HepG2 (cell line): ENCODE data around the gene TSC22D2. TPM values are rescaled to one million over a fixed set of nuclear protein-coding genes. Genes with fewer than 3 reads are reported as not detected.
A peak's percentile ranks its signal among the peaks of the same experiment; 100 is the strongest.

Experiments
- DPF2 ChIP-seq: sonication (generic); formaldehyde crosslinking; IDR thresholded peaks from 2 replicates; pipeline ENCODE4 v1.4.0; 2020; ENCODE audit warnings: mild to moderate bottlenecking, low read depth, missing genetic modification reagents, borderline replicate concordance
- ETV5 ChIP-seq: IDR thresholded peaks from 2 replicates; pipeline ENCODE4 v1.6.1; 2018; ENCODE audit warnings: missing biosample characterization, missing genetic modification reagents, inconsistent platforms, borderline replicate concordance
- FOXM1 ChIP-seq: sonication (generic); formaldehyde crosslinking; IDR thresholded peaks from 2 replicates; pipeline ENCODE4 v1.5.0; 2020; ENCODE audit warnings: missing genetic modification reagents
- HNF1B ChIP-seq: sonication (generic); formaldehyde crosslinking; IDR thresholded peaks from 2 replicates; pipeline ENCODE4 v1.5.1; 2020; ENCODE audit warnings: mild to moderate bottlenecking, moderate library complexity, missing genetic modification reagents
- KDM2A ChIP-seq: sonication (generic); formaldehyde crosslinking; IDR thresholded peaks from 2 replicates; pipeline ENCODE4 v1.4.0; 2020; ENCODE audit warnings: low read depth, missing genetic modification reagents, borderline replicate concordance
- MAF1 ChIP-seq: sonication (generic); formaldehyde crosslinking; IDR thresholded peaks from 2 replicates; pipeline ENCODE4 v1.5.0; 2020; ENCODE audit warnings: missing genetic modification reagents, borderline replicate concordance
- MYPOP ChIP-seq: sonication (generic); formaldehyde crosslinking; IDR thresholded peaks from 2 replicates; pipeline ENCODE4 v1.8.1; 2023; ENCODE audit warnings: mild to moderate bottlenecking, moderate library complexity, missing genetic modification reagents
- NFYC ChIP-seq: IDR thresholded peaks from 2 replicates; pipeline ENCODE4 v1.6.1; 2016; ENCODE audit warnings: missing genetic modification reagents, missing compliant biosample characterization
- NRL ChIP-seq: sonication (generic); formaldehyde crosslinking; IDR thresholded peaks from 2 replicates; pipeline ENCODE4 v1.5.0; 2020; ENCODE audit warnings: missing genetic modification reagents, mild to moderate bottlenecking, moderate library complexity, borderline replicate concordance
- PRDM15 ChIP-seq: sonication (generic); formaldehyde crosslinking; IDR thresholded peaks from 2 replicates; pipeline ENCODE4 v1.4.0; 2020; ENCODE audit warnings: missing genetic modification reagents
- SATB2 ChIP-seq: sonication (generic); formaldehyde crosslinking; IDR thresholded peaks from 2 replicates; pipeline ENCODE4 v1.5.0; 2020; ENCODE audit warnings: missing genetic modification reagents
- SIN3A ChIP-seq: IDR thresholded peaks from 2 replicates; pipeline ENCODE4 v1.6.1; 2011; ENCODE audit warnings: low read depth, mild to moderate bottlenecking, control low read depth, low read length, borderline replicate concordance
- THAP9 ChIP-seq: sonication (generic); formaldehyde crosslinking; IDR thresholded peaks from 2 replicates; pipeline ENCODE4; 2020; ENCODE audit warnings: missing genetic modification reagents, mild to moderate bottlenecking, borderline replicate concordance
- ZFP37 ChIP-seq: sonication (generic); formaldehyde crosslinking; IDR thresholded peaks from 2 replicates; pipeline ENCODE4 v1.4.0; 2020; ENCODE audit warnings: missing genetic modification reagents, borderline replicate concordance
- ZFP90 ChIP-seq: sonication (generic); formaldehyde crosslinking; IDR thresholded peaks from 2 replicates; pipeline ENCODE4 v1.8.0; 2022; ENCODE audit warnings: missing genetic modification reagents, mild to moderate bottlenecking, inconsistent platforms, borderline replicate concordance
- ZNF143 ChIP-seq: sonication (generic); formaldehyde crosslinking; IDR thresholded peaks from 2 replicates; pipeline ENCODE4 v1.4.0; 2020; ENCODE audit warnings: missing genetic modification reagents
- ZNF350 ChIP-seq: sonication (generic); formaldehyde crosslinking; IDR thresholded peaks from 2 replicates; pipeline ENCODE4 v1.4.0; 2020; ENCODE audit warnings: mild to moderate bottlenecking, low read depth, missing genetic modification reagents, borderline replicate concordance
- ZNF564 ChIP-seq: sonication (generic); formaldehyde crosslinking; IDR thresholded peaks from 2 replicates; pipeline ENCODE4 v1.8.1; 2023; ENCODE audit warnings: mild to moderate bottlenecking, missing genetic modification reagents
- ZNF572 ChIP-seq: sonication (generic); formaldehyde crosslinking; IDR thresholded peaks from 2 replicates; pipeline ENCODE4 v1.5.1; 2020; ENCODE audit warnings: mild to moderate bottlenecking, missing genetic modification reagents
- ZNF746 ChIP-seq: sonication (generic); formaldehyde crosslinking; IDR thresholded peaks from 2 replicates; pipeline ENCODE4 v1.8.0; 2022; ENCODE audit warnings: mild to moderate bottlenecking, missing genetic modification reagents
- ZNF749 ChIP-seq: sonication (generic); formaldehyde crosslinking; IDR thresholded peaks from 2 replicates; pipeline ENCODE4 v1.8.0; 2022; ENCODE audit warnings: mild to moderate bottlenecking, missing genetic modification reagents, moderate library complexity, borderline replicate concordance
- polyA plus RNA-seq, 8 experiments: library from polyadenylated mRNA; depleted of rRNA in 3 of 8; stranded (reverse) in 7 of 8; unstranded in 1 of 8; fragments of >200 nt; fragmentation: Illumina TruSeq in 4 of 8; extraction: Trizol in 4 of 8; gene quantifications; 2 replicates each; pipeline versions ENCODE4 v1.2.1 to v1.2.3, GENCODE V29; 2011 to 2016; ENCODE audit warnings: low read depth in 4 of 8, missing spikeins in 1 of 8, mixed read lengths in 1 of 8; ENCODE audit not compliant: insufficient read depth in 1 of 8
- total RNA-seq, 5 experiments: library from RNA; depleted of rRNA; stranded (reverse); fragments of >200 nt; fragmentation: Illumina TruSeq; extraction: Trizol; gene quantifications; 2 replicates each; pipeline ENCODE4 v1.2.3, GENCODE V29; 2016; ENCODE audit warnings: low read depth in 1 of 5

The TSC22D2 gene
- total and polyA plus RNA-seq, 2 of the 13 experiments (the other 11 are each of a cell fraction or from before 2014, with no cell fraction given), result 4.6 to 8.2 TPM

- TF ChIP-seq HNF1B (0 out of 2 replicates have a peak, but pooled peaks have one; percentile 45), NRL (CRISPR knock-in tag) (no peak), MYPOP (CRISPR knock-in tag) (no peak), MAF1 (CRISPR knock-in tag) (0 out of 2 replicates have a peak, but pooled peaks have one; percentile 19), ZNF143 (CRISPR knock-in tag) (no peak), ZNF749 (CRISPR knock-in tag) (0 out of 2 replicates have a peak, but pooled peaks have one; percentile 46), DPF2 (no peak), ZFP90 (0 out of 2 replicates have a peak, but pooled peaks have one; percentile 35), FOXM1 (no peak), ZNF350 (CRISPR knock-in tag) (0 out of 2 replicates have a peak, but pooled peaks have one; percentile 8), ZFP37 (CRISPR knock-in tag) (0 out of 2 replicates have a peak, but pooled peaks have one; percentile 13), PRDM15 (0 out of 2 replicates have a peak, but pooled peaks have one; percentile 28), THAP9 (CRISPR knock-in tag) (peak; percentile 5; the same call in 1 of the 2 replicates), ZNF572 (0 out of 2 replicates have a peak, but pooled peaks have one; percentile 37), SATB2 (CRISPR knock-in tag) (0 out of 2 replicates have a peak, but pooled peaks have one; percentile 22), ZNF746 (CRISPR knock-in tag) (no peak), ETV5 (no peak), ZNF564 (0 out of 2 replicates have a peak, but pooled peaks have one; percentile 2), NFYC (CRISPR knock-in tag) (no peak), KDM2A (CRISPR knock-in tag) (no peak), SIN3A (peak; percentile 24; the same call in 1 of the 2 replicates)
Measured at GRCh38 chr3:150409125-150409511, 1.0 kb downstream of the TSC22D2 start (continued).
